Upper lobe of left lung (tissue), 4 donors: Measurements from ENCODE around the gene PRPF40B.

Experiments used
- CTCF ChIP-seq, 6 experiments: fragments of 450-650 bp in 4 of 6; fragments of 200-600 bp in 2 of 6; sonication (generic) in 2 of 6; IDR thresholded peaks; one replicate each; pipeline ENCODE4 v1.5.1; 2016 to 2019; ENCODE audit warnings: antibody characterized with exemption in 6 of 6
- POLR2A ChIP-seq, 4 donors: fragments of 450-650 bp; IDR thresholded peaks; one replicate each; pipeline ENCODE4 v1.5.1; 2016 to 2017; ENCODE audit warnings: antibody characterized with exemption in 4 of 4, mild to moderate bottlenecking in 2 of 4

- TF ChIP-seq CTCF (IDR thresholded peaks at IDR 0.05) (peak; percentile 60 to 79 (median 70)), POLR2A (IDR thresholded peaks at IDR 0.05) (no peak)
Measured at GRCh38 chr12:49580572-49581535, 42.5 kb upstream of the PRPF40B start.
